Right lobe of liver (tissue), 6 donors: ENCODE results near the gene RASA4B. TPM values are rescaled to one million over a fixed set of nuclear protein-coding genes. Genes with fewer than 3 reads are reported as not detected.

Experiments used
- ATAC-seq, 4 donors: fragments of 200-7000 bp; cut with Tn5 transposase; one replicate each; pipeline ENCODE4 v1.9.1; 2020; ENCODE audit warnings: mild to moderate bottlenecking in 4 of 4, moderate library complexity in 4 of 4
- DNase-seq, 3 donors: peaks; one replicate each; pipeline ENCODE4 v3.0.0-alpha.2; 2020
- H3K27ac ChIP-seq, 3 donors: fragments of 200-600 bp; one replicate each; pipeline ENCODE4 v1.8.0; 2022
- H3K27me3 ChIP-seq, 2 donors: fragments of 200-600 bp; one replicate each; pipeline ENCODE4 v1.8.0; 2022
- H3K36me3 ChIP-seq, 4 donors: fragments of 200-600 bp; sonication (generic) in 1 of 4; one replicate each; pipeline versions ENCODE4 v1.5.1 to v1.8.0; 2017 to 2022; ENCODE audit warnings: control low read depth in 1 of 4
- H3K4me1 ChIP-seq, 4 donors: fragments of 200-600 bp; sonication (generic) in 1 of 4; one replicate each; pipeline versions ENCODE4 v1.5.1 to v1.8.0; 2017 to 2022; ENCODE audit warnings: control low read depth in 1 of 4
- H3K4me3 ChIP-seq, 3 donors: fragments of 200-600 bp; one replicate each; pipeline ENCODE4 v1.8.0; 2022
- H3K9me3 ChIP-seq, 4 donors: fragments of 200-600 bp; sonication (generic) in 1 of 4; one replicate each; pipeline versions ENCODE4 v1.5.1 to v1.8.0; 2017 to 2022; ENCODE audit warnings: control low read depth in 1 of 4
- POLR2A ChIP-seq: fragments of 450-650 bp; IDR thresholded peaks from one replicate; pipeline ENCODE4 v1.6.1; 2017; ENCODE audit warnings: antibody characterized with exemption, mild to moderate bottlenecking
- WGBS: methylation state at CpG from one replicate; pipeline ENCODE4 v1.1.6; 2018; ENCODE audit warnings: low coverage, low lambda C conversion rate; ENCODE audit not compliant: insufficient coverage; ENCODE audit errors: missing lambda C conversion rate; 5-methylcytosine and 5-hydroxymethylcytosine counted together
- intact Hi-C, 2 donors: fragments of 100-400 bp; cut with DNase I; formaldehyde crosslinking; loops; one replicate each; pipeline versions ENCODE4 v1.11.2 to v1.14.1; 2022
- total RNA-seq, 6 experiments: library from RNA; depleted of rRNA in 2 of 6; stranded (reverse); fragments of >200 nt in 2 of 6; fragmentation: NEBNext Ultra II Directional in 3 of 6; extraction: Animal tissue kit (Norgen Biotek cat#: 25700) in 3 of 6; gene quantifications; one replicate each; pipeline versions ENCODE4 v1.1.0 to v1.2.4, GENCODE V29; 2016 to 2023
- TF ChIP-seq, protein P1 (sequence below), 4 donors: fragments of 200-600 bp in 3 of 4; fragments of 450-650 bp in 1 of 4; IDR thresholded peaks; one replicate each; pipeline versions ENCODE4 v1.5.1 to v1.8.0; 2016 to 2022; ENCODE audit warnings: antibody characterized with exemption in 4 of 4, mild to moderate bottlenecking in 2 of 4
- donor health status: DM: no; HTN: yes; CAD: no.
- donor health status: DM: no; HTN: no; CAD: no.
- donor health status: DM: no; HTN: no; CAD: no.
- donor health status: DM: no; HTN: yes; CAD: no.
- donor health status: DM: no; HTN: yes; CAD: no.

The RASA4B gene
- total RNA-seq, 6 experiments from 2014 or later: 1.1 to 3.4 (median 2.7) TPM

GRCh38 chr7:102449136-102449535 lies 68.4 kb downstream of the RASA4B start:
- no peaks in the 10 kb centered on the region for H3K27me3 ChIP-seq
- DNase-seq (no peak), ATAC-seq (no peak)
- no peaks in the 10 kb centered on the region for H3K9me3 ChIP-seq
- WGBS: 81% methylated on average over 8 of the region's 15 CpGs
- H3K27ac ChIP-seq: no peak overlapping the region
- intact Hi-C loops: no loop called here
- H3K4me3 ChIP-seq: no peak overlapping the region
- H3K36me3 ChIP-seq: peaks cover 0 to 4% (median 0%) of the 10 kb centered on the region in 4 donors
- TF ChIP-seq, protein P1, sequence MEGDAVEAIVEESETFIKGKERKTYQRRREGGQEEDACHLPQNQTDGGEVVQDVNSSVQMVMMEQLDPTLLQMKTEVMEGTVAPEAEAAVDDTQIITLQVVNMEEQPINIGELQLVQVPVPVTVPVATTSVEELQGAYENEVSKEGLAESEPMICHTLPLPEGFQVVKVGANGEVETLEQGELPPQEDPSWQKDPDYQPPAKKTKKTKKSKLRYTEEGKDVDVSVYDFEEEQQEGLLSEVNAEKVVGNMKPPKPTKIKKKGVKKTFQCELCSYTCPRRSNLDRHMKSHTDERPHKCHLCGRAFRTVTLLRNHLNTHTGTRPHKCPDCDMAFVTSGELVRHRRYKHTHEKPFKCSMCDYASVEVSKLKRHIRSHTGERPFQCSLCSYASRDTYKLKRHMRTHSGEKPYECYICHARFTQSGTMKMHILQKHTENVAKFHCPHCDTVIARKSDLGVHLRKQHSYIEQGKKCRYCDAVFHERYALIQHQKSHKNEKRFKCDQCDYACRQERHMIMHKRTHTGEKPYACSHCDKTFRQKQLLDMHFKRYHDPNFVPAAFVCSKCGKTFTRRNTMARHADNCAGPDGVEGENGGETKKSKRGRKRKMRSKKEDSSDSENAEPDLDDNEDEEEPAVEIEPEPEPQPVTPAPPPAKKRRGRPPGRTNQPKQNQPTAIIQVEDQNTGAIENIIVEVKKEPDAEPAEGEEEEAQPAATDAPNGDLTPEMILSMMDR (IDR thresholded peaks at IDR 0.05): no peak
- TF ChIP-seq POLR2A: no peak
- no peaks in the 10 kb centered on the region for H3K4me1 ChIP-seq

GRCh38 chr7:102447311-102447710 lies 70.3 kb downstream of the RASA4B start:
- Histone ChIP-seq H3K4me3 (no peak overlapping the region), H3K27ac (no peak overlapping the region), H3K27me3 (no peaks in the 10 kb centered on the region), H3K4me1 (no peaks in the 10 kb centered on the region), H3K36me3 (peaks cover 0 to 4% (median 0%) of the 10 kb centered on the region in 4 donors), H3K9me3 (no peaks in the 10 kb centered on the region)
- ATAC-seq: no peak
- DNase-seq: no peak
- TF ChIP-seq POLR2A: no peak
- TF ChIP-seq, protein P1 (IDR thresholded peaks at IDR 0.05): no peak
- intact Hi-C loops: no loop called here
- 83% methylated on average over 5 of the region's 14 CpGs for WGBS

- no CpG with 5 or more reads among the region's 41 CpGs for WGBS
- no peak for DNase-seq
- TF ChIP-seq, protein P1 (IDR thresholded peaks at IDR 0.05): no peak
- TF ChIP-seq POLR2A: no peak
- intact Hi-C loops: no loop called here
- no peak overlapping the region for H3K4me3 ChIP-seq
- peak in 1 of 4 donors; percentile 12 for ATAC-seq
- H3K9me3 ChIP-seq: no peaks in the 10 kb centered on the region
- H3K27me3 ChIP-seq: no peaks in the 10 kb centered on the region
- peaks cover 0 to 4% (median 0%) of the 10 kb centered on the region in 4 donors for H3K36me3 ChIP-seq
- no peak overlapping the region for H3K27ac ChIP-seq
- H3K4me1 ChIP-seq: no peaks in the 10 kb centered on the region
Measured at GRCh38 chr7:102446387-102447156, 71.0 kb downstream of the RASA4B start.

- Histone ChIP-seq H3K9me3 (no peaks in the 10 kb centered on the region), H3K4me3 (no peak overlapping the region), H3K27ac (no peak overlapping the region), H3K4me1 (no peaks in the 10 kb centered on the region), H3K27me3 (no peaks in the 10 kb centered on the region), H3K36me3 (peaks cover 0 to 4% (median 0%) of the 10 kb centered on the region in 4 donors)
- DNase-seq: no peak
- WGBS: no CpG with 5 or more reads among the region's 2 CpGs
- ATAC-seq: no peak
- TF ChIP-seq, protein P1 (IDR thresholded peaks at IDR 0.05): no peak
- intact Hi-C loops: no loop called here
Measured at GRCh38 chr7:102445674-102446071, 71.9 kb downstream of the RASA4B start.
